Frontal cortex (tissue), 4 donors: ENCODE measurements around the gene PTF1A. TPM values are rescaled to one million over a fixed set of nuclear protein-coding genes. Genes with fewer than 3 reads are reported as not detected.
"Not testable (repeated sequence)": the region's sequence is repeated elsewhere in the genome, so short reads cannot be mapped to it uniquely, and the experiment has no call there.

Experiments
- DNase-seq, 2 donors: peaks; one replicate each; pipeline ENCODE4 v3.0.0; 2012; ENCODE audit warnings: low spot score in 2 of 2
- FAIRE-seq: peaks from 2 replicates; lab custom pipeline; 2012; peaks lifted over from hg19 to GRCh38; lab: Jason Lieb, UNC
- small RNA-seq: library from RNA; depleted of rRNA; stranded (forward); fragments of <200 nt; gene quantifications from one replicate; pipeline ENCODE3, GENCODE V24; 2014
- total RNA-seq: library from RNA; depleted of rRNA; stranded (reverse); fragments of >200 nt; gene quantifications from one replicate; pipeline ENCODE4 v1.2.3, GENCODE V29; 2014
- donor health status: control.
- donor health status: control.
- donor health status: control.

PTF1A gene
- total RNA-seq, 1 donor from 2014 or later = 0.41 TPM

- FAIRE-seq (no peak), DNase-seq (no peak)
These were observed 9.0 kb downstream of the PTF1A start for GRCh38 chr10:23200997-23201652.

GRCh38 chr10:23201837-23202236 lies 9.7 kb downstream of the PTF1A start:
- no peak for FAIRE-seq
- DNase-seq = no peak

GRCh38 chr10:23202779-23203178 lies 10.7 kb downstream of the PTF1A start:
- no peak for FAIRE-seq
- DNase-seq = no peak

- DNase-seq (no peak), FAIRE-seq (no peak)
These were observed 11.5 kb downstream of the PTF1A start for GRCh38 chr10:23203369-23204325.

GRCh38 chr10:23204773-23205172 lies 12.7 kb downstream of the PTF1A start:
- no peak for DNase-seq
- no peak for FAIRE-seq

- no peak for DNase-seq
- no peak for FAIRE-seq
These were observed 14.0 kb downstream of the PTF1A start for GRCh38 chr10:23205972-23206642.

GRCh38 chr10:23217471-23217870 lies 25.4 kb downstream of the PTF1A start:
- no peak for FAIRE-seq

GRCh38 chr10:23230582-23230981 lies 38.5 kb downstream of the PTF1A start:
- DNase-seq = no peak

More at GRCh38 chr10:23217471-23217870, 25.4 kb downstream of the PTF1A start:
- no peak for DNase-seq

GRCh38 chr10:23238015-23238414 lies 45.9 kb downstream of the PTF1A start:
- DNase-seq (no peak), FAIRE-seq (no peak)

More at GRCh38 chr10:23230582-23230981, 38.5 kb downstream of the PTF1A start:
- FAIRE-seq = no peak

- FAIRE-seq, DNase-seq: not testable (repeated sequence)
These were observed 49.7 kb downstream of the PTF1A start for GRCh38 chr10:23241779-23242178.

Small RNA genes within 50 kb of the gene (small RNA-seq; reads per million reads assigned to genes)
- not detected for gene RF00561

Other genes with a start within 250 kb of the PTF1A start
- gene MSRB2, start 96.7 kb upstream of the PTF1A start, total RNA-seq = 20.4 TPM
- gene C10orf67, start 152.5 kb downstream of the PTF1A start, total RNA-seq = 0.41 TPM
- gene OTUD1, start 246.8 kb downstream of the PTF1A start, total RNA-seq = 16.7 TPM